IPS-20b (cell line): ENCODE data around the gene CAMK2G.

Source experiments
- H3K27ac ChIP-seq: one replicate; pipeline ENCODE4 v1.5.1; 2013; ENCODE audit warnings: low read length
- H3K27me3 ChIP-seq: 2 replicates; pipeline ENCODE4 v1.6.1; 2013; ENCODE audit warnings: mild to moderate bottlenecking, low read length, inconsistent platforms; ENCODE audit not compliant: insufficient read depth
- H3K36me3 ChIP-seq: 2 replicates; pipeline ENCODE4 v1.6.1; 2013; ENCODE audit warnings: low read depth, mild to moderate bottlenecking, inconsistent platforms, low read length, moderate library complexity; ENCODE audit not compliant: insufficient read depth
- H3K4me1 ChIP-seq: 2 replicates; pipeline ENCODE4 v1.6.1; 2013; ENCODE audit warnings: mild to moderate bottlenecking, control low read depth, inconsistent platforms, low read length, moderate library complexity; ENCODE audit not compliant: insufficient read depth
- H3K4me3 ChIP-seq: 2 replicates; pipeline ENCODE4 v1.5.1; 2013; ENCODE audit warnings: mild to moderate bottlenecking, low read length, inconsistent platforms
- H3K9ac ChIP-seq: 2 replicates; pipeline ENCODE4 v1.6.1; 2013; ENCODE audit warnings: low read depth, mild to moderate bottlenecking, inconsistent platforms, low read length, moderate library complexity
- H3K9me3 ChIP-seq: 2 replicates; pipeline ENCODE4 v1.6.1; 2013; ENCODE audit warnings: mild to moderate bottlenecking, low read depth, low read length, inconsistent platforms; ENCODE audit not compliant: insufficient read depth

CAMK2G gene

DNA sequence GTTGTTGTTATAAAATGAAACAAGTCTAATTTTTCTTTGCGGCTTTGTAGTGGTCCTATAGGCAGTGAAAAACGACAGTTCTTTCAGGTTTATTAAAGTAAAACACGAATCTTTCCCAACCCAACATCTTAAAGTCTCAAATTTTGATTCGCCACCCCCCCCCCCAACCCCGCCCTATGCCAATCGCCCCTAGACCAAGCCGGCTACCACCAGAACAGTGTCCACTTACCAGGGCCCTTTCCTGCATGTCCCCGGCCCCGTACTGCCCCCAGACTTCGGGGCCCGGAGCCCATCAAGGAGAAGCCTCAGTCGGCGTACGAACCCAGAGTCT lies 92.8 kb downstream of the CAMK2G start:
- Histone ChIP-seq H3K4me3 (peak overlapping the region; percentile 96), H3K9ac (peak overlapping the region; percentile 96; the same call in 1 of the 2 replicates), H3K9me3 (no peaks in the 10 kb centered on the region), H3K27me3 (no peaks in the 10 kb centered on the region), H3K36me3 (peaks cover 33% of the 10 kb centered on the region), H3K4me1 (peaks cover 11% of the 10 kb centered on the region), H3K27ac (peak overlapping the region; percentile 80)

DNA sequence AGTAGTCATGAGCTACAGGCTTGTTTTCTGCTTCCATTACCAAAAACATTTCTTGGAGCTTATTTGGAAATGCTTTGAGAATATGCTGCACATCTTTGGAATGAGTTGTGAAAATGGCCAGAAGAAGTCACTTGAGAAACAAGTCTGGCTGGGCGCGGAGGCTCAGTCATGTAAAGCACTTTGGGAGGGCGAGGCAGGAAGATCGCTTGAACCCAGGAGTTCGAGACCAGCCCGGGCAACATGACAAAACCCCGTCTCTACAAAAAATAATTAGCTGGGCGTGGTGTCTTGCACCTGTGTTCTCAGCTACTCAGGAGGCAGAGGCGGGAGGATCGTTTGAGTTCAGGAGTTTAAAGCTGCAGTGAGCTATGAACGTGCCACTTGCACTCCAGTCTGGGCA lies 93.4 kb downstream of the CAMK2G start:
- Histone ChIP-seq H3K9me3 (no peaks in the 10 kb centered on the region), H3K27me3 (no peaks in the 10 kb centered on the region), H3K4me1 (peaks cover 10% of the 10 kb centered on the region; the same call in 1 of the 2 replicates), H3K27ac (no peak overlapping the region), H3K4me3 (peak overlapping the region; percentile 96), H3K36me3 (peaks cover 33% of the 10 kb centered on the region), H3K9ac (peak overlapping the region; percentile 96; the same call in 1 of the 2 replicates)

DNA sequence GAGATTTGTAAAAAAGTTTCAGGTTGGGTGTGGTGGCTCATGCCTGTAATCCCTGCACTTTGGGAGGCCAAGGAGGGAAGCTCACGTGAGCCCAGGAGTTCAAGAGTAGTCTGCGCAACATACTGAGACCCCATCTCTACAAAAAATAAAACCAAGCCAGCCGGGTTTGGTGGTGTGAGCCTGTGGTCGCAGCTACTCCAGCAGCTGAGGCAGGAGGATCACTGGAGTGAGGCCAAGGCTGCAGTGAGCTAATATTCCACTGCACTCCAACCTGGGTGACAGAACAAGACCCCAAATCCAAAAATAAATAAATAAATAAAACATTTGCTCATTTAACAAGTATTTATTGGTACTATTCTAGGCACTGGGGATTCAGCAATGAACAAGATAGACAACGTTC lies 94.1 kb downstream of the CAMK2G start:
- Histone ChIP-seq H3K4me1 (peaks cover 10% of the 10 kb centered on the region; the same call in 1 of the 2 replicates), H3K27me3 (no peaks in the 10 kb centered on the region), H3K27ac (no peak overlapping the region), H3K36me3 (peaks cover 40% of the 10 kb centered on the region), H3K4me3 (no peak overlapping the region; the same call in 1 of the 2 replicates), H3K9me3 (no peaks in the 10 kb centered on the region), H3K9ac (no peak overlapping the region)

DNA sequence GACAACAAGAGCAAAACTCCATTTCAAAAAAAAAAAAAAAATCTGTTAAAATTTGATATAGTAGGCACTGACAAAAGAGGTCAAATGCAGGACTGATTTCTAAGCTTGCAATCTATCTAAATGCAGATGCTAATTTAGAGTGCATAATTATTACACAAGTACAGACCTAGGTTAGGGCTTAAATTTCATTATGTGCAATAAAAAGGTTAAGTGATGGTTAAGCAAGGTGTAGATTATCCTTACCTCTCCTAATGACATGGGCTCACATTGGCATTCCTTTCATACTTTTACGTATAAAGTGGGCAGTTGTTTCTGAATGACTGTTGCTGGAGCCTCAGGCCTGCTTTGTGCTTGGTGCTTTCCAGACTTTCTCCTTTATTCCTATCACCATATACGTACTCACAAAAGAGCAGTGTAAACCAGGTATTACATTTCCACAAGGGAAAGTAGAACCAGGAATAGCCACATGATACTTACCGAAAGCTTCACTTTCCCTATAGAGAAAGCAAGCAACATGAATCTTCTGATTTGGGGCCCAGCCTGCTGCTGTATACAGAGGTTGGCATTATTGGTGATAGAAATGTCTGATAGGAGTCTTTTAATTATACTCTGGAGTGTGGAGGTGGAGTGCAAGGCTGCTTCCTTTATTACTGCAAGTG lies 94.7 kb downstream of the CAMK2G start:
- no peaks in the 10 kb centered on the region for H3K27me3 ChIP-seq
- no peak overlapping the region for H3K9ac ChIP-seq
- no peak overlapping the region for H3K4me3 ChIP-seq
- no peak overlapping the region for H3K27ac ChIP-seq
- H3K4me1 ChIP-seq = peaks cover 10% of the 10 kb centered on the region; the same call in 1 of the 2 replicates
- H3K9me3 ChIP-seq = no peaks in the 10 kb centered on the region
- peaks cover 42% of the 10 kb centered on the region for H3K36me3 ChIP-seq

DNA sequence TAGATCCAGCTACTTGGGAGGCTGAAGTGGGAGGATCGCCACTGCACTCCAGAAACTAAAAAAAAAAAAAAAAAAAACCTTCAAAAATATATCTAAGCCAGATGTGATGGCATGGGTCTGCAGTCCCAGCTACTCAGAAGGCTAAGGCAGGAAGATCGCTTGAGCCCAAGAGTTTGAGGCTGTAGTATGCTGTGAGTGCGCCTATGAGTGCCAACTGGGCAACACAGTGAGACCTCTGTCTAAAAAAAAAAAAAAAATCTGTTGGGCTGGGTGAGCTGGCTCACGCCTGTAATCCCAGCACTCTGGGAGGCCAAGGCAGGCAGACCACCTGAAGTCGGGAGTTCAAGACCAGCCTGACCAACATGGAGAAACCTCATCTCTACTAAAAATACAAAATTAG lies 95.3 kb downstream of the CAMK2G start:
- H3K9ac ChIP-seq = no peak overlapping the region
- H3K4me3 ChIP-seq = no peak overlapping the region
- no peaks in the 10 kb centered on the region for H3K27me3 ChIP-seq
- no peaks in the 10 kb centered on the region for H3K9me3 ChIP-seq
- H3K36me3 ChIP-seq = peaks cover 42% of the 10 kb centered on the region
- peaks cover 10% of the 10 kb centered on the region; the same call in 1 of the 2 replicates for H3K4me1 ChIP-seq
- no peak overlapping the region for H3K27ac ChIP-seq

DNA sequence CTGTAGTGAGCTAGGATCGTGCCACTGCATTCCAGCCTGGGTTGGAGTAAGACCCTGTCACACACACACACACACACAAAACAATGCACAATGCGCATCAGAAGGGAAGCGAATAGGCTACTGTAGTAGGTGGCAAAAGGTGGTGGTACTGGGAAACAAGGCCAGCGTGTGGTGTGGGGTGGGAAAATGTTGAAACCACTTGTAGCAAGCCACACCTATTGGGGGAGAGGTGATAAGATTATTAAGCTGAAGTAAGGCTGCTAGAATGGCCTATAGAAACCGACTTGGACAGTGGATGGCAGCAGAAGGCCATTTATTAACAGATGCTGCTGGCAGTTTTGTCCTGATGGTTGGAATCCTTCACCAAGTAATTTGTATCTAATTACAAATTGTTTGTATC lies 99.7 kb downstream of the CAMK2G start:
- peaks cover 9% of the 10 kb centered on the region; the same call in 1 of the 2 replicates for H3K4me1 ChIP-seq
- no peaks in the 10 kb centered on the region for H3K27me3 ChIP-seq
- H3K9me3 ChIP-seq = no peaks in the 10 kb centered on the region
- no peak overlapping the region for H3K4me3 ChIP-seq
- H3K36me3 ChIP-seq = peaks cover 48% of the 10 kb centered on the region
- H3K9ac ChIP-seq = no peak overlapping the region
- no peak overlapping the region for H3K27ac ChIP-seq

DNA sequence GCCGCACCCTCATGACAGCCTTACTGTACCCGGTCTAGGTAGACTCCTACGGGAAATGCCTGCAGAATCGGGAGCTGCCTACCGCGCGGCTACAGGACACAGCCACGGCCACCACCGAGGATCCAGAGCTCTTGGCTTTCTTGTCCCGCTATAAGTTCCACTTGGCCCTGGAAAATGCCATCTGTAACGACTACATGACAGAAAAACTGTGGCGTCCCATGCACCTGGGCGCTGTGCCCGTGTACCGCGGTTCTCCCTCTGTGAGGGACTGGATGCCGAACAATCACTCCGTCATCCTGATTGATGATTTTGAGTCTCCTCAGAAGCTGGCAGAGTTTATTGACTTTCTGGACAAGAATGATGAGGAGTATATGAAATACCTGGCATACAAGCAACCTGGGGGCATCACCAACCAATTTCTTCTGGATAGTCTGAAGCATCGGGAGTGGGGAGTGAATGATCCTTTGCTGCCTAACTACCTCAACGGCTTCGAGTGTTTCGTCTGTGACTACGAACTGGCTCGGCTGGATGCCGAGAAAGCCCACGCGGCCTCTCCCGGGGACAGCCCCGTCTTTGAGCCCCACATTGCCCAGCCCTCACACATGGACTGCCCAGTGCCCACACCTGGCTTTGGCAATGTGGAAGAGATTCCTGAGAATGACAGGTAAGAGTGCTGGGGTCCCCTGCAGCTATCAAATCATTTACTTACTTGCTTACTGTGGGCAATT lies 101.0 kb downstream of the CAMK2G start:
- Histone ChIP-seq H3K27me3 (no peaks in the 10 kb centered on the region), H3K9me3 (no peaks in the 10 kb centered on the region), H3K4me1 (peaks cover 9% of the 10 kb centered on the region; the same call in 1 of the 2 replicates), H3K27ac (no peak overlapping the region), H3K4me3 (peak overlapping the region; percentile 70), H3K9ac (peak overlapping the region; percentile 88; the same call in 1 of the 2 replicates), H3K36me3 (peaks cover 47% of the 10 kb centered on the region)

DNA sequence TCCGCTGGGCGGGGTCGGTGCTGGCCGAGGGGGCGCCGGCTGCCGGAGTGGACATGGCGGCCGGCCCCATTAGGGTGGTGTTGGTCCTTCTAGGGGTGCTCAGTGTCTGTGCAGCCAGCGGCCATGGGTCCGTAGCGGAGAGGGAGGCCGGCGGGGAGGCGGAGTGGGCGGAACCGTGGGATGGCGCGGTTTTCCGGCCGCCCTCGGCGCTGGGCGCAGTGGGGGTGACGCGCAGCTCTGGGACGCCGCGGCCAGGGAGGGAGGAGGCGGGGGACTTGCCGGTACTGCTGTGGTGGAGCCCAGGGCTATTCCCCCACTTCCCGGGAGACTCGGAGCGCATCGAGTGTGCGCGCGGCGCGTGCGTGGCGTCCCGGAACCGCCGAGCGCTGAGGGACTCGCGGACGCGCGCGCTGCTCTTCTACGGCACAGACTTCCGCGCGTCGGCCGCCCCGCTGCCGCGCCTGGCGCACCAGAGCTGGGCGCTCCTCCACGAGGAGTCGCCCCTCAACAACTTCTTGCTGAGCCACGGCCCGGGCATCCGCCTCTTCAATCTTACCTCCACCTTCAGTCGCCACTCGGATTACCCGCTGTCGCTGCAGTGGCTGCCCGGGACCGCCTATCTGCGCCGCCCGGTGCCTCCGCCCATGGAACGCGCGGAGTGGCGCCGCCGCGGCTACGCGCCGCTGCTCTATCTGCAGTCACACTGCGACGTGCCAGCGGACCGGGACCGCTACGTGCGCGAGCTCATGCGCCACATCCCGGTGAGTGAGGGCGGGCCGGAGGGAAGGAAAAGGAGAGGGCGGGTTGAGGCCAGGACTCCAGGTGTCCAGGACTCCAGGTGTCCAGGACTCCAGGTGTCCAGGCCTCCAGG lies 101.8 kb downstream of the CAMK2G start:
- Histone ChIP-seq H3K9ac (peak overlapping the region; percentile 88), H3K4me1 (peaks cover 9% of the 10 kb centered on the region; the same call in 1 of the 2 replicates), H3K36me3 (peaks cover 52% of the 10 kb centered on the region), H3K27ac (peak overlapping the region; percentile 58), H3K9me3 (no peaks in the 10 kb centered on the region), H3K27me3 (no peaks in the 10 kb centered on the region), H3K4me3 (peak overlapping the region; percentile 70)

DNA sequence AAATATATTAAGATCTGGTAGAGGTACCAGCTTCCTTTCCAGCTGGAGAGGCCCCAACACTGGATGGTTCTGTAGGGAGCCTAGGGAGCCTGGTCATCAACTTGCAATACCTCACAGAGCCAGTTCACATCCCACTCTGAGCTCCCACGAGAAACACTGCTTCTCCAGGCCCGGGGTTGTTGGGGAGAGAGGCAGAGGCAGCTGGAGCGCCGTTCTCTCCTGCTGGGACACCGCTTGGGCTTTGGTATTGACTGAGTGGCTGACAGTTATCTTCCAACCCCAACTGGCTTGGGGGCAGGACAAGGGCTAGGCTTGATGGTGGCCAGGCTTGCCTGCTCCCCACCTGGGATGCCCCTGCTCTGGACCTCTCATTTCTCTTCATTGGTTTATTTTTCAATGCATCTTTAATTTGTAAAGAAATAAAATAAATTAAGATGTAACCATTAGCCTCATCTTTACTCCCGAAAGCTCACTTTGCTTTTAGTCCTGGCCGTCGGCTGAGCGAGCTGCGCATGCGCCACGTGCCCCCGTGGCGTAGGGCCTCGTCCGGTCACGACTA lies 102.6 kb downstream of the CAMK2G start:
- peaks cover 9% of the 10 kb centered on the region; the same call in 1 of the 2 replicates for H3K4me1 ChIP-seq
- peak overlapping the region; percentile 88; the same call in 1 of the 2 replicates for H3K9ac ChIP-seq
- H3K9me3 ChIP-seq = no peaks in the 10 kb centered on the region
- peak overlapping the region; percentile 64 for H3K27ac ChIP-seq
- peak overlapping the region; percentile 70 for H3K4me3 ChIP-seq
- peaks cover 51% of the 10 kb centered on the region for H3K36me3 ChIP-seq
- H3K27me3 ChIP-seq = no peaks in the 10 kb centered on the region

DNA sequence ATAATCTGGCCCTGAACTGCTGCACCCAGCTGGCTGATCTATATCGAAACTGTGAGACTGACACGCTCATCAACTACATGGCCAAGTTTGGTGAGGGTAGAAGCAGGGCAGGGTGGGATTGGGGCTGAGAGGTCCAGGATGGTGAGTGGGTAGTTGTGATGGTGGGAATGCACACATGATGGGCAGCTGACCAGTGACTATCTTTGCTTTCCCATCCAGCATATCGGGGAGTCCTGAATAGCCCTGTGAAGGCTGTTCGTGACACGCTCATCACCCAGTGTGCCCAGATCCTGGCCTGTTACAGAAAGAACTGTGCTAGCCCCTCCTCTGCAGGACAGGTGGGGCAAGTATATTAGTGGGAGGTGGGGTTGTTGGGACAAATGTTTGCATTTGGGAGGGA lies 105.0 kb downstream of the CAMK2G start:
- Histone ChIP-seq H3K27ac (no peak overlapping the region), H3K9ac (no peak overlapping the region), H3K36me3 (peaks cover 65% of the 10 kb centered on the region), H3K4me1 (peaks cover 9% of the 10 kb centered on the region; the same call in 1 of the 2 replicates), H3K9me3 (no peaks in the 10 kb centered on the region), H3K27me3 (no peaks in the 10 kb centered on the region), H3K4me3 (no peak overlapping the region)

DNA sequence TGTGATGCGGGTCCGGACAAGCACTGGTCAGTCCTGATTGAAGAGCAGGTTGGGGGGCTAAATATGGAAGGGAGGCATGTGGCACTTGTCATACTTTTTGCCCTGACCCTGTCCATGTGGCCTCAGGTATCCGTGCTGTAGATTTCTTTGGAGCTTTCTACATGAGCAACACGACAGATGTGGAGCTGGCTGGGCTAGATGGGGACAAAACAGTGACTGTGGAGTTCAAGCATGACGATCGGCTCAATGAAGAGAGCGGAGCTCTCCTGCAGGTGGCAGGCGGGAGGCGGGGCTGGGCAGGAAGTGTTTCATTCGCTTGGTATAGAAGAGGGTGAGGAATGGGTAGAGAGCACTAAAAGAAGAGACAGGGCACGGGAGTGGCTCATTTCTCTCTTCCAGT lies 105.5 kb downstream of the CAMK2G start:
- H3K9ac ChIP-seq = no peak overlapping the region
- no peaks in the 10 kb centered on the region for H3K9me3 ChIP-seq
- peaks cover 9% of the 10 kb centered on the region; the same call in 1 of the 2 replicates for H3K4me1 ChIP-seq
- H3K27ac ChIP-seq = no peak overlapping the region
- H3K4me3 ChIP-seq = no peak overlapping the region
- H3K36me3 ChIP-seq = peaks cover 68% of the 10 kb centered on the region
- no peaks in the 10 kb centered on the region for H3K27me3 ChIP-seq
